ENCODE results near the gene STT3B. TPM values are rescaled to one million over a fixed set of nuclear protein-coding genes. Genes with fewer than 3 reads are reported as not detected.
A peak's percentile ranks its signal among the peaks of the same experiment; 100 is the strongest.

Gene STT3B
- total RNA-seq, 4 donors from 2014 or later = 78.1 to 130 (median 94.8) TPM

DNA sequence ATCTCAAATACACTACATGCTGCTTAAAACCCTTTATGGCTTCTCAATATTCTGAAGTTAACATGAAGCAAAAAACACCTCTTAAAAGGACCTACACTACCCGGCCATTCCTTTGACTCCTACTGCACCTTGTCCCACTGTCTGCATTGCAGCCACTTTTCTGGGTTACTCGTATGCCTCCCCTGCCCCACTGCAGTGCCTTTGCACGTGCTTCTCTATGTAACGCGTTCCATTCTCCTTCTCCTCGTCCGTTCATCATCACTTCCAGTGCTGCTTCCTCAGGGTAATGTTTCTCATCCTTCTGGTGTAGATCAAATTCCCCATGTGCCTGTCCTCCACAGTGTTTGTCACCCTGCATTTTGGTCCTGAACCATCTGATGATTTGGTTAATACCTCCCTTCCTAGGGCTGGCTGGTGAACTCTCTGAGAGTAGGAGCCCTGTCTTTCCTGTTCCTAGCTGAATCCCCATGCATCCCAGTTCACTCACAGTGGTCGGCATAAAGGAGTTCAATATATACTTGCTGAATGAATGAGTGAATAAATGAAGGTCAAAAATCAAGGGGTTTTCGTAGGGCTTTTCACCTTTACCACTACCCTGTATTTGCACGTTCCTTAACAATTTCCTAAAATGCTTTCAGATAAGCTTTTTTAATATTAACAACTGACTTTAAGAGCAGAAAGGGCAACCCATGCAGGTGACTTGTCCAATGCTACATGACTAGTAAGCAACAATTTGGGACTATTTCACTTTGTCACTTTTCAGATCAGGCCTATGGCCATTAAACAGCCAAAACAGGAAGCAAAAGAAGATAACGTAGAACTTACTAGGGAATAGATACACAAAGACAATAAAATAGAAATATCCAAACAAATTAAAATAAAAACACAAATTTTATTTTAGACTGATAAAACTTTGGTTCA, 2.4 kb upstream of the STT3B start:
- Histone ChIP-seq H3K9me3 (no peaks in the 10 kb centered on the region), H3K27me3 (no peaks in the 10 kb centered on the region), H3K36me3 (no peaks in the 10 kb centered on the region), H3K4me1 (peaks cover 0 to 26% (median 7%) of the 10 kb centered on the region in 4 donors), H3K27ac (no peak overlapping the region), H3K4me3 (peak overlapping the region in 2 of 4 donors; percentile 85 to 93)
- DNase-seq (ENCODE audit: low spot score in 2 of 2) = no peak
- TF ChIP-seq CTCF (IDR thresholded peaks at IDR 0.05) (no peak), EP300 (IDR thresholded peaks at IDR 0.05) (no peak), POLR2A (IDR thresholded peaks at IDR 0.05) (no peak)
- 93 to 94% methylated on average over 11 of the region's 11 CpGs for WGBS, 2 donors

- Histone ChIP-seq H3K4me3 (peak overlapping the region; percentile 80 to 93 (median 85)), H3K27me3 (no peaks in the 10 kb centered on the region), H3K9me3 (no peaks in the 10 kb centered on the region), H3K27ac (peak overlapping the region in 3 of 4 donors; percentile 98 to 99 (median 98)), H3K4me1 (peaks cover 0 to 33% (median 13%) of the 10 kb centered on the region in 4 donors), H3K36me3 (no peaks in the 10 kb centered on the region)
- TF ChIP-seq CTCF (IDR thresholded peaks at IDR 0.05) = no peak
- TF ChIP-seq POLR2A (IDR thresholded peaks at IDR 0.05) = no peak
- no peak for TF ChIP-seq EP300 (IDR thresholded peaks at IDR 0.05)
- WGBS, 2 donors = 48 to 53% methylated on average over 4 of the region's 4 CpGs
- DNase-seq (ENCODE audit: low spot score in 2 of 2) = no peak
These were observed 1.8 kb upstream of the STT3B start for GRCh38 chr3:31530960-31531335.

DNA sequence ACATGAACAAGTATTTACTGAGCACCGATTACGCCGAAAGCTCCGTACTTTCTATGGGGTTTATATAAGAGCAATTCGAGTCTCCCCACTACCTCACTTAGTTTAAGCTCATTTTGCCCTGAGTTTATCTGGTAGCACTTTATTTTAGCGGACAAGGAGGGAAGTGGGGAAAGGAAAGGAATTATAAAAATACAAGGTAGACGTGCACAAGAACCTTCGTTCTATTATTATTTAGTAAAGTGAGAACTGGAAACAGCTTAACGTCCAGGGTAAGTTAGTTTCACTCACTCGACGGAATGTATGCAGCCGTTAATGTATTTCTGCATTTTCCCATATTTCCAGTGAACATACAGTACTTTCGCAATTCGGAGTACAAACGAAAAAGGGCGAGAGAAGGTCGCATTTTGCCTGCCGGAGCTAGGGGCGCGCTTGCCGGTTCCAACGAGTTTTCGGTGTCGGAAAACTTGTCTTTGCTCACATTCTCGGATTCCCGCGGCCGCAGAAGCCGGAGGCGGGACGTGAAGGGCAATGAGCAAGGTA, 1.2 kb upstream of the STT3B start:
- DNase-seq (ENCODE audit: low spot score in 2 of 2) = no peak
- TF ChIP-seq CTCF (IDR thresholded peaks at IDR 0.05) (peak in 1 of 5 experiments; percentile 31), EP300 (IDR thresholded peaks at IDR 0.05) (no peak)
- 2% methylated on average over 31 of the region's 31 CpGs for WGBS, 2 donors
- Histone ChIP-seq H3K4me1 (peaks cover 0 to 39% (median 16%) of the 10 kb centered on the region in 4 donors), H3K4me3 (peak overlapping the region; percentile 80 to 93 (median 85)), H3K9me3 (no peaks in the 10 kb centered on the region), H3K27ac (peak overlapping the region; percentile 89 to 99 (median 98)), H3K27me3 (no peaks in the 10 kb centered on the region), H3K36me3 (no peaks in the 10 kb centered on the region)

DNA sequence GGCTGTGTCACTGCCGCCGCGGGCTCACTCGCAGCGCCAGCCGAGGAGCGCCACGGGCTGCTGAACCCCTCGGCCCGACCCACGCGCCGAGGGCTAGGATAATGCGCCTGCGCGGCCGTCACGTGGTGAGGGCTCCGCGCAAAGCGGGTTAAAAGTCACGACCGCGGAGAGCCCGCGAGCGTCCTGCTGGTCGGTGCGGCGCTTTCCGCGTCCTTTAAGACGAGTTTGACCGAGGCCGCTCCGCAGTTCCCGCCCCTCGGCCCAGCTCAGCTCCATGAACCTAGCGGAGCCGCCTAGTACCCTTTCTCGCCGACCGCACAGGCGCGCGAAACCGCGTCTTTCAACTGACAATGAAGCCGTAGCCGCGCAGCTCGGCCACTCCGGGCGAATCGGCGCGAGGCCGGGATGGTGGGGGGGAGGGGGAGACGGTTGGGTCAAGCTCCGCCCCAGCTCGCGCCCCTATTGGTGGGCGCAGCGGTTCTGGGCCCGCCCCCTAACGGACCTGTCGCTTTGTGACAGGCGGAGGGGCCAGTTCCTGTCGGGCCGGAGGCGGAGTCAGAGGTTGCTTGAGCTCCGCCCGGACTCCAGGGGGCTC, 636 bp upstream of the STT3B start:
- H3K27me3 ChIP-seq = no peaks in the 10 kb centered on the region
- no peaks in the 10 kb centered on the region for H3K36me3 ChIP-seq
- no peaks in the 10 kb centered on the region for H3K9me3 ChIP-seq
- TF ChIP-seq EP300 (IDR thresholded peaks at IDR 0.05) (peak; percentile 70 to 99), POLR2A (IDR thresholded peaks at IDR 0.05) (peak; percentile 69 to 96), CTCF (IDR thresholded peaks at IDR 0.05) (peak in 3 of 5 experiments; percentile 9 to 66 (median 27))
- WGBS, 2 donors = 0% methylated on average over 45 to 71 of the region's 73 CpGs
- peaks cover 0 to 44% (median 21%) of the 10 kb centered on the region in 4 donors for H3K4me1 ChIP-seq
- DNase-seq (ENCODE audit: low spot score in 2 of 2) = peak; percentile 97 to 98
- peak overlapping the region; percentile 89 to 99 (median 98) for H3K27ac ChIP-seq
- H3K4me3 ChIP-seq = peak overlapping the region; percentile 80 to 93 (median 85)
